Fibroblast of skin of right quadriceps (primary cell): Measurements from ENCODE around the gene WIPF2.

Experiments used
- DNase-seq: peaks from one replicate; pipeline ENCODE4 v3.0.0-alpha.2; 2013

Gene WIPF2

DNA sequence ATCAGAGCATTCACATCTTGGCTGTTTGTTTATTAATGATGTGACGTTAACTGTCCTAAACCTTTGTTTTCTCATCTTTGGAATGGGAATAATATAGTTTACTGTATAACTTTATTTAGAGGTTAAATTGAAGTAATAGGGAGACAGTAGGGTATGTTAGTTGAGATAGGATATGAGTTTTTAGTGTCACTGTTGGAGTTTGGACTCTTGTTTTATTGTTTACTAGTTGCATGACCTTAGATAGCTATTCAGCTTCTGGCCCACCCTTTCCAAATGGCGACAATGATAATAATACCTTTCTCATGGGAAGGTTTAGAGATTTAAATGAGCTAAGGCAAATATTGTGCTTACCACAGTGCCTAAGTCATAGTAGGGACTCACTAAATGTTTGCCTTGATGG, 40.4 kb downstream of the WIPF2 start:
- DNase-seq = no peak

DNA sequence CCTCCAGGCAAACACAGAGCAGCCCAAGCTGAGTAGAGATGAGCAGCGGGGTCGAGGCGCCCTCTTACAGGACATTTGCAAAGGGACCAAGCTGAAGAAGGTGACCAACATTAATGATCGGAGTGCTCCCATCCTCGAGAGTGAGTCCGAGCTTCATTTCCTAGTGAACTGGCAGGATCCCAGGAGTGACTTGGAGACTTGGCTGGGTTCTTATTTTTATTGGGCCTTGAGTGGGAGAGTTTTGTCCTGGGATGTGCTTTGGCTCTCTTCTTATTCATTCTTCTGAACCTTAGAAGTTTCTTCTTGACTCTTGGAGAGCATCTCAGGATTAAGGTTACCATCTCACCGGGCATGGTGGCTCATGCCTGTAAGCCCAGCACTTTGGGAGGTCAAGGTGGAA, 41.4 kb downstream of the WIPF2 start:
- DNase-seq = no peak

DNA sequence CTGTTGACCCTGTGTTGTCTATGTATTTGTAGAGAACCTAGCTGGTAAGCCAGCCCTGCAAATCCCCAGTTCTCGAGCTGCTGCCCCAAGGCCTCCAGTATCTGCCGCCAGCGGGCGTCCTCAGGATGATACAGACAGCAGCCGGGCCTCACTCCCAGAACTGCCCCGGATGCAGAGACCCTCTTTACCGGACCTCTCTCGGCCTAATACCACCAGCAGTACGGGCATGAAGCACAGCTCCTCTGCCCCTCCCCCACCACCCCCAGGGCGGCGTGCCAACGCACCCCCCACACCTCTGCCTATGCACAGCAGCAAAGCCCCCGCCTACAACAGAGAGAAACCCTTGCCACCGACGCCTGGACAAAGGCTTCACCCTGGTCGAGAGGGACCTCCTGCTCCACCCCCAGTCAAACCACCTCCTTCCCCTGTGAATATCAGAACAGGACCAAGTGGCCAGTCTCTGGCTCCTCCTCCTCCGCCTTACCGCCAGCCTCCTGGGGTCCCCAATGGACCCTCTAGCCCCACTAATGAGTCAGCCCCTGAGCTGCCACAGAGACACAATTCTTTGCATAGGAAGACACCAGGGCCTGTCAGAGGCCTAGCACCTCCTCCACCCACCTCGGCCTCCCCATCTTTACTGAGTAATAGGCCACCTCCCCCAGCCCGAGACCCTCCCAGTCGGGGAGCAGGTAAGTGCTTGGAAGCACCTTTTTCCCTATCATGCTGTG, 45.5 kb downstream of the WIPF2 start:
- DNase-seq = no peak

DNA sequence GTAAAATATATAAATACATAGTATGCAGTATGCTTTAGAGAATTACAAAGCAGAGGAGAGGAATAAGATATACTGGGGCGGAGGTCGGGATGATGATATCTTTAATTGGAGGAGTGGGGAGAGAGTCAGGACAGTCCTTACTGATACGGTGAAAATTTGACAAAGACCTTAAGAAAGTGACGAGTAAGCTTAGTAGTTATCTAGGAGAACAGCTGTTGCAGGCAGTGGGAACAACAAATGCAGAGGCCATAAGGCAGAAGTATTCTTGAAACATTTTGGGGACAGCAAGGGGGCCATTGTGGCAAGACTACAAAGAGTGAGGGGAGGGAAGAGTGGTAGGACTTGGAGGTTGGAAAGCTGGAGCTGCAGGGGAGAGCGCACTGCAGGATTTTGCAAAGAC, 46.2 kb downstream of the WIPF2 start:
- no peak for DNase-seq

DNA sequence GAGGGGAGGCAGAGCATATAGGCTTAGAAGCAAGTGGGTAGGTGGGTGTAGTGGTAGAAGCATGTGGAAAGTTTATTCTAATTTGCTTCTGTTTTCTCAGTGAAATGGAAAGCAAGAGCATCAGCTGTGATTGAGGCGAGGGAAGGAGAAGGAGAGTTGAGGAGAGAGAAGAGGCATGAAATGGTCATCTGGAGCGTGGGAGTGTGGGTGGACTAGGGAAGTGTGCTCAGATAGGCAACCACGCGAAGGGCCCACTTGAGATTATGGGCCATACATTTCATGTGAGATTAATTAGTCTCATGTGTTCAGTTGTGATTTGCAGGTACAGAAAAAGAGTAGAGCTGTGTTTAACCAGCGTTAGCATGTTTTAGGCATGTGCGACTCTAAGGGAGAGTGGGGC, 47.8 kb downstream of the WIPF2 start:
- DNase-seq = no peak

DNA sequence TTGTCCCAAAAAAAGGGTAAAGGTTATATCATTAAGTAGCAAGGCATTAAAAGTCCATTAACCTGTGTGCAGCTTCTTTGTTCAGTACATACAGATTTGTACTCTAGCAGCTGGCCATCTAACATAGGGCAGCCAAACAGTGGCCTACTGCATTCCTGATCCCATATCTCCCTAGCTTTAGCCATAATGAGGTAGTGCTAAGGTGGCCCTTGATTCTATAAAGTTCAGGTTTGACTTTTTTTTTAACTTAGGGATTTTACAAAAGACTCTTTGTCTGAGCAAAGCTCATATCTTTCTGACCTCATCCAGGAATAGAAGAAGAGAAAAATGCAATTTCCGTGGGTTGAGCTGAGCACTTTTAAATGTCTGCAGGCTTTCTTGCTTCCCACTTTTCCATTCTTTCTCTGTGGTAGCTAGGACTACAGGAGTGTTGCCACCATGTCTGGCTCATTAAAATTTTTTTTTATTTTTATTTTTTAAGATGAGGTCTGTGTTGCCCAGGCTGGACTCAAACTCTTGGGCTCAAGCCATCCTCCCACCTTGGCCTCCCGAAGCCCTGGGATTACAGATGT, 49.1 kb downstream of the WIPF2 start:
- DNase-seq = no peak

DNA sequence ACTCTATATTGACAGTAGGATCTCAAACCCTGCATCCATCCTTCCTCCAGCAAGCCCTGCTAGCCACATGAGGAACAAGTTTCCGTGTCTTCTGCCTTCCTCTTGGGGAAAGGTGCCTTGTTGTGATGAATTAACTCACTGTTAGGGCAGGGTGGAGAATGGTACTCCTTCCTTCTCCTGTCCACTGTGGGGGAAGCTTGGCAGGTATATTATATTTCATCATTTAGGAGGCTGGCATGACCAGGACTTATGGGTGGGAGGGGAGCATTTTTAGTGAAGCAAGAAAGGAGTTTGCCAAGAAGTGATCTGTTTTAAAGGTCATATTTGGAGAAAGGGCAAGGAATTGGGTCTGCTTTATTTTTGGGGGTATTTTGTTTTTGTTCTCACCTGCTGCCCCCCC, 59.3 kb downstream of the WIPF2 start:
- DNase-seq = no peak

DNA sequence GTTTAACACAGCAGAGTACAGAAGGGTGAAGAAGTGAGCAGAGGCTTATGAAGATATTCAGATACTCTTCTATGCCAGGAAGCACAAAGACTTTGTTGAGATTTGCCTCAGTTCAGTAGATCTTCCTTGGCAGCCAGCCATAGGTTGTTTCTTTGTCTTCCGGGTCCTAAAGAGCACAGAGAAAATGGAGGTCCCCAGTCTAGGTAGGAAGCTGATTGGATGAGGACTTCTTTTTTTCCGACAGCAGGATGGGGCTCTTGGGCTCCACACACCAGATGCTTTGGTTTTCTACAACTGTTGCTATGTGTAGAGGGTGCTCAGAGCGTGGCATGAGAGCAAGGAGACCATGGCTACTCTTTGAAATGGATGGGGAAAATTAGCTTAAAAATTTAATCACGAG, 60.3 kb downstream of the WIPF2 start:
- no peak for DNase-seq

DNA sequence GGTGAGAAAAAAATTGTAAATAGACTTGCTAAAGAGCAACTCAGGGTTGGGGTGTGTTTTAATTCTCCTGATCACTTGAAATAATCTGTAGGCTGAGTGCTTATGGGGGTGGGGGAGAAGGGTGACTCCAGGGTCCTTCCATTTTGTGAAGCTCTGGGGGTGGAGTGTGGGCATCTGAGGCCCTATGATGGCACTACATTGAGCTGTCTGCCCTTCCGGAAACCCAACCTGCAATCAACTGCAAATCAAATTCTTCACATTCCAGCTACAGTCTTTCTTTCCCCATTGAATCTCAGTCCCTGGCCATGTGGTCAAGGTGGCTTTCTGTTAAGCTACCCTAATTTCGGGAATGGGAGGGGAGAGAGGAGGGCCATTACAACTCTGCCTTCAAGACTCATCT, 62.6 kb downstream of the WIPF2 start:
- DNase-seq = no peak

DNA sequence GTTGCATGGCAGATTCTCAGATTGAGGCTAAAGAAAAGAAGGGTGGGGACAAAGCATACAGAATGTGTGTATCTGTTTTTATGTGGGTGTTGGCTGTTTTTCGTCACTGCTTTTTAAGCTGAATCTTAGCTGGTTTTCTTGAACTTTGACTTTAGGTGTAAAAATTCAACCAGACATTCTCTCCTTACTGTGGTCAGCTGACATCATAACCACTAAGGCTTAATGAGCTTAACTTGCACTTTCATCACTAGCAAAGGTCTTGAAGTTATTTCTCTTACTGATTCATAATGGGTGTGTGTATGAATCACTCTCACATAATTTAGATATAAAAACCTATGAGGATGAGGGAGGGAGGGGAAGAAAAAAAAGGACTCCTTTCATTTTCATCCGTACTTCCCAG, 64.6 kb downstream of the WIPF2 start:
- DNase-seq = peak; percentile 93

DNA sequence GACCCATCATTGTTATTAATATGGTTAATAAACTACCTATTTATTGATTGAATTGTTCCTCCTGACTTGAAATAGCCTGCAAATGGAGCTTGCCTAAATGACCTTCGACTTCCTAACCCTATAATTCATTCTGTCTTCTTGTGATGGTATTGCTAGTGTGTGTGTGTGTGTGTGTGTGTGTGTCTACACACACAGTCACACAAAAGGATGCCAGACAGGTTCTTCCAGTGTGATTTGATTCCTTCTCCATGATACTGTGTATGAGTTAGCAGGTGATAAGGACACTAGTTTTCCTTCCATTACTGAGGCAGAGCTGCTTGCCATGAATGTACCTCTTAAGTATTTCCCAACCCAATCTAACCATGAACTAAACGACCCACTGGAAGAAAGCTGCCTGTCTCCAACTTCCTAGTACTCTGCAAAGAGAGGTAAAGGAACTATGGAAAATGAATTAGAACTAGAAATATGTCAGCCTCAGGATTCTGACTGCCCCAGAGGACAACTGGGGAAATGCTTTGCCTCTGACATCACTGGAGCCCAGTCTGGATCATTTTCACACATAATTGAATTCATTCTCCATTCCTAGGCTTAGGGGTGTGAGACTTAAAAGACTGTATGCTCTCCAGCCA, 65.1 kb downstream of the WIPF2 start:
- peak; percentile 81 for DNase-seq

DNA sequence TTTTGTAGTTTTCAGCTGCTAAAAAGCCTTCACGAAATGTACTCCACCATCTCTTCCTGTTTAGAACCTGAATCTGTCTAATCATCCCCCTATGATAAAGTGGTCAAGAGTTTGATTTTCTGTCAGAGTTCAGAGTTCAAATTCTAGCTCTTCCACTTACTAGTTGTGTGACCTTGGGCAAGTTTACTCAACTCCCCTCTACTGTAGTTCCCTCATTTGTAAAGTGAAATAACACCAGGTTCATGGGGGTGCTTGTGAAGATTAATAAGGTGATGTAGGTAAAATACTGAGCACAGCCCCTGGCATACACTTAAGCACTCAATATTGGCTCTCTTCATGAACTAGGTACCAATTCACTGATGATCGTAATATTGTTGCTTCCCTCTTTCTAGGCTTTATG, 67.4 kb downstream of the WIPF2 start:
- no peak for DNase-seq

DNA sequence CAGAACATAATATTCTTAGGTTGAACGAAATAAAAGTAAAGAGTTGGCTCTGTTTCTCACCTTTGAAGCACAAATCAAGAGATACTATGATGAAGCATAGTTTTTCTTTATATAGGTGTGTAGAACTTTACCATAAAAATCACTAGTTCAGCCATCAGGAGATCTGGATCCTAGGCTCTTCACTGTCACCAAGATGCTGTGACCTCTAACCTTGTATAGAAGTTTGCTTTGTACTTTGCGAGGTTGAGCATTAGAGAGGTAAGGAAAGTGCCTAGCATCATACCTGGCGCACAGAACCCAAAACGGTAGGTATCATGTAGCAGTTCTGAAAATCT, 68.0 kb downstream of the WIPF2 start:
- DNase-seq = no peak

DNA sequence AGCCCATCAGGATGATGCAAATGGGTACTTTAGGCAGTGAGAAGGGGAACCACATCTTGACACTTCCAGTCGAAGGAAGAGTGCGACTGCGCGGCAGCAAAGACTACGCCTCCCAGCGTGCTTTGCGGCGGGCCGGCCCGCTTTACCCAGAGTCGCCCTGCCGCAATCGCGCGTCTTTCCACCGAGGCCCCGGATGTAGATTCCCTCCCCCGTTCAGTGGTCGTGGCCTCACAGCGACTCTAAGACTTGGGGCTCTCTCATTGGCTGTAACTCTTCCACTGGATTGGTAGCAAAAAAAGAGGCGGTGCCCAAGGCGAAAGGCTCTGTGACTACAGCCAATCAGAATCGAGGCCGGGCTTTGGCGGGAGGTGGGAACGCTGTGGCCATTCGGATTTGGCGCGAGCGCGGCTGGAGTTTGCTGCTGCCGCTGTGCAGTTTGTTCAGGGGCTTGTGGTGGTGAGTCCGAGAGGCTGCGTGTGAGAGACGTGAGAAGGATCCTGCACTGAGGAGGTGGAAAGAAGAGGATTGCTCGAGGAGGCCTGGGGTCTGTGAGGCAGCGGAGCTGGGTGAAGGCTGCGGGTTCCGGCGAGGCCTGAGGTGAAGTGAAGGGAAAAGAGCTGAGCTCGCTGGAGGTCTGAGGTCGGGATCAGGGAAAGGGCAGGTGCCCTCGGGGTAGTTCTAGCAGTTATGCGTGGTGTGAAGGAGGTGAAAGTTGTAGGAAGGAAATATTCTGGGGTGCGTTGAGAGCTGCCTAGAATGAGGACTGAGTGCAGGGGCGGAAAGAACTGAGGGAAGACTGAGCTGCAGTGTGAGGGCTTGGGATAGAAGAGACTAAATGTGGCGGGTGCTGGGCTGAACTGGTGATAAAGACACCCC, 68.6 kb downstream of the WIPF2 start, which contains the start of gene CDC6:
Gene CDC6 (plus strand): TSS at position 386 of the 876 bp plus-strand sequence. CDS start 1,542 bp downstream, outside the sequence.
- DNase-seq = peak; percentile 100

DNA sequence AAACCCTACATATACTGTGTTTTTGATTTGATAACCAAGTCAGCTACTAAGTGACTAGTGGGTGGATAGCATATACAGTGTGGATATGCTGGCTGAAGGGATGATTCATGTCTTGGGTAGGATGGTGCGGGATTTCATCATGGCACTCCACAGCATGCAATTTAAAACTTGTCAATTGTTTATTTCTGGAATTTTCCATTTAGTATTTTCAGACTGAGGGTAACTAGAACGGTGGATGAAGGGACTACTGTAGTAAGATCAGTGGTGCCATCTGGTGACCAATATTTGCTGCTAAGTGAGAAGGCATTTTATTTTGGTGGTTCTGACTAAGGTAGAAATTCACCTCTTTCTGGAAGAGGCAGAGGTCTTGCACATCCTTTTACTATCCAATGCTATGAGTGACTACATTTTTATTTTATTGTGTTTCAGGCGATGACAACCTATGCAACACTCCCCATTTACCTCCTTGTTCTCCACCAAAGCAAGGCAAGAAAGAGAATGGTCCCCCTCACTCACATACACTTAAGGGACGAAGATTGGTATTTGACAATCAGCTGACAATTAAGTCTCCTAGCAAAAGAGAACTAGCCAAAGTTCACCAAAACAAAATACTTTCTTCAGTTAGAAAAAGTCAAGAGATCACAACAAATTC, 71.7 kb downstream of the WIPF2 start:
- DNase-seq = peak; percentile 87

DNA sequence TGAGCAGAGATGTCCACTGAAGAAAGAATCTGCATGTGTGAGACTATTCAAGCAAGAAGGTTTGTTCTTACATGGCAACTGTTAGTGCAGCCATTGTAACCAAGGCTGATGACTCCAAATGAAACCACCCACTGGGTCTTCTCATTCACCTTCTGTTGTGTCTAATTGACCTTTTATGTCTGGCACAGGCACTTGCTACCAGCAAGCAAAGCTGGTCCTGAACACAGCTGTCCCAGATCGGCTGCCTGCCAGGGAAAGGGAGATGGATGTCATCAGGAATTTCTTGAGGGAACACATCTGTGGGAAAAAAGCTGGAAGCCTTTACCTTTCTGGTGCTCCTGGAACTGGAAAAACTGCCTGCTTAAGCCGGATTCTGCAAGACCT, 72.2 kb downstream of the WIPF2 start:
- DNase-seq = no peak

DNA sequence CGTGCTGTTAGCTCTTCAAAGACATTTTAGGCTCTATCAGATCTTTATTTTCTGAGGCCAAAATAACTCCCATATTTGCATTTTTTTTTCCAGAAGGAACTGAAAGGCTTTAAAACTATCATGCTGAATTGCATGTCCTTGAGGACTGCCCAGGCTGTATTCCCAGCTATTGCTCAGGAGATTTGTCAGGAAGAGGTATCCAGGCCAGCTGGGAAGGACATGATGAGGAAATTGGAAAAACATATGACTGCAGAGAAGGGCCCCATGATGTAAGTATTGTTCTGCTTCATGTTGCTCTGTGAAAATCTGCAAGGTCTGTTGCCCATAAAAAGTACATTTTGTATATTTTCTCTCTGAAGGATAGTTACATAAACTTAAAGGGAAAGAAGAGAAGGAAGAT, 74.3 kb downstream of the WIPF2 start:
- no peak for DNase-seq

DNA sequence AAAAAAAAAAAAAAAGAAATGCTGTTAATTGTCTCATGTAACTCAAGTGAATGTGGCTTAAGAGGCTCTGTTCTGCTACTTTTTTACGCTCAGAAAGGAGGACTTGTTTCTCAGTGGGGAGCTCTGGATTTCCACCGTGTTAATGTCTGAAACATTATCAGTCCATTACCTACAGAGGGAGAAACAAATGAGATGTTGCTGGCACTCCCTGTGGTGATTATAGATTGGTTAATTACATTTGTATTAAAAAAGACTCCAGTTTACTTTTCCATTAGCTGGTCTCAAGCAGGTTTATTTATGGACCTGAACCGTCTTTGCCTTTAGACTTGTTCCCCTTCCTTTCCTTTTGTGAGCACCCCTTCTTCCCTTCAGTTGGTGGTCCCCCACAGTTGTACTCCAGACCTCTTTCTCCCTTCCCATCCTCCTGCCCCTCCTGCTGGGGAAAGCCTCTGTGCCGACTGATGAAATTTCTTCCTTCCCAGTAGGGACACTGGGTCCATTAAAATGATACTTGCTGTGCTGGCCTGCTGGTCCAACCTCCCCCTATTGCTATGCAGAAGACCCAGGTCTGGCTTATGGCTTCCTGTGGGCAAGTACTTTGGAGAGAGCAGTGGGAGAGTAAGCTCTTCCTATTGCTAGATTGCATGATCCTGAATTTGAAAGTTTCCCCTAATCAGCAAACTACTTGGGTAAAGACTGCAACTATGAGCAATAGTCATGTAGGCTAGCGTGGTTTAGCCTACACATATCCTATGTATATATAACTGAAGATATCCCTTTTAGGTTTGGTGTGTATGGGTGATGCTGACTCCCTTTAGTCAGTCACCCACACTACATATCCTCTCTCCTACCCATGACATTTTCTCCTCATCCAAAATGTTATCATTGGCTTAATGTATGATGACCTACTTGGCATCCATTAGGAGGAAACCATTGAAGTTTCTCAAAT, 76.7 kb downstream of the WIPF2 start:
- no peak for DNase-seq

DNA sequence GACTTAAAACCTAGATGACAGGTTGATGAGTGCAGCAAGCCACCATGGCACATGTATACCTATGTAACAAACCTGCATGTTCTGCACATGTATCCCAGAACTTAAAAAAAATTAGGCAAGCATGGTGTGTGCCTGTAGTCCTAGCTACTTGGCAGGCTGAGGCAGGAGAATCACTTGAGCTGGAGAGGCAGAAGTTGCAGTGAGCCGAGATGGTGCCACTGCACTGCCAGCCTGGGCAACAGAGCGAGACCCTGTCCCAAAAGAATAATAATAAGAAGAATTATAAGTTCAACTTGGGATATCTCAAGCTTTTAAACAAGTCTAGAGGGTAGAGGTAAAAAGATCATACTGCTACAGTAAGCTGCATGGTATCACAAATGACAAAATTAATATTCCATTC, 78.4 kb downstream of the WIPF2 start:
- DNase-seq = no peak

DNA sequence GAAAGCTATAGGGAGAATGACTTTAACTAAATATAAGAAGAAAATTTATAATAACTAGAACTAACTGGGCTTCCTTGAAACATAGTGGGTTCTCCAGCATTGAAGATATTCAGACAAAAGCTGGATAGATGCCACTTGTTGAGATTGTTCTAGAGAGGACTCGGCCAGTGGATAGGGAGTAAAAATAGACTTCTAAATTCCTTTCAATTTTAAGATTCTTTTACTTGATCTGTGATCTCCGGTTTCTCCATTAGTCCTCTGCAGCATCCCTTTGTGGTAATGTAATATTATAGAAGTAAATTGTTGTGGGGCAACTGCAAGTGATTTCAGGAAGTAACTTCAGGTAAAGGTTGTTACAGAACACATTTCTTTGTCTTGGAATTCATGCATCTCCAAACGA, 79.6 kb downstream of the WIPF2 start:
- DNase-seq = peak; percentile 56

DNA sequence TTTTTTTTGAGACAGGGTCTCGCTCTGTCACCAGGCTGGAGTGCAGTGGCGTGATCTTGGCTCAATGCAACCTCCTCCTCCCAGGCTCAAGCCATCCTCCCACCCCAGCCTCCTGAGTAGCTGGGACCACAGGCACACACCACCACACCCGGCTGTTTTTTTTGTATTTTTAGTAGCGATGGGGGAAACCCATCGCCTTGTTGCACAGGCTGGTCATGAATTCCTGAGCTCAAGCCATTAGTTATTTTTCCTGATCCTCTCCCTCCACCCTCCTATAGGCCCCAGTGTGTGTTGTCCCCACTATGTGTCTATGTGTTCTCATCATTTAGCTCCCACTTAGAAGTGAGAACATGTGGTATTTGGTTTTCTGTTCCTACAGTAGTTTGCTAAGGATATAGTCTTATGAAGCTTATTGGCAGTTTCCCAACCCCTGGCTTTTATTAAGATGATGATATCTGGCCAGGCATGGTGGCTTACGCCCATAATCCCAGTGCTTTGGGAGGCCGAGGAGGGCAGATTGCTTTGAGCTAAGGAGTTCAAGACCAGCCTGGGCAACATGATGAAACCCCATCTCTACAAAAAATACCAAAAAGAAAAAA, 80.2 kb downstream of the WIPF2 start:
- peak; percentile 48 for DNase-seq

DNA sequence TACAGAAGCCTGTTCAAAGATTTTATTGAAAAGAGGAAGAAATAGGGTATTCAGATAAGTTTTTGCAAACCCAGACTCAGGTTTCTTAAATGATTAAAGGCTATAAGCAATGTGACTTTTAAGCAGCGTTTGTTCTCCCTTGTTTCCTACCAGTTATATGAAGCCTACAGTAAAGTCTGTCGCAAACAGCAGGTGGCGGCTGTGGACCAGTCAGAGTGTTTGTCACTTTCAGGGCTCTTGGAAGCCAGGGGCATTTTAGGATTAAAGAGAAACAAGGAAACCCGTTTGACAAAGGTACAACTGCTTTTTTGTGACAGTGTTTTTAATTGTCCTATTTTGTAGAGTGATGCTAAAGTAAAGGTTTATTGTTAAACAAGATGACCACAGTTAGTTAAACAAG, 82.2 kb downstream of the WIPF2 start:
- no peak for DNase-seq
